ENCODE results near the gene ABLIM1.

DNA sequence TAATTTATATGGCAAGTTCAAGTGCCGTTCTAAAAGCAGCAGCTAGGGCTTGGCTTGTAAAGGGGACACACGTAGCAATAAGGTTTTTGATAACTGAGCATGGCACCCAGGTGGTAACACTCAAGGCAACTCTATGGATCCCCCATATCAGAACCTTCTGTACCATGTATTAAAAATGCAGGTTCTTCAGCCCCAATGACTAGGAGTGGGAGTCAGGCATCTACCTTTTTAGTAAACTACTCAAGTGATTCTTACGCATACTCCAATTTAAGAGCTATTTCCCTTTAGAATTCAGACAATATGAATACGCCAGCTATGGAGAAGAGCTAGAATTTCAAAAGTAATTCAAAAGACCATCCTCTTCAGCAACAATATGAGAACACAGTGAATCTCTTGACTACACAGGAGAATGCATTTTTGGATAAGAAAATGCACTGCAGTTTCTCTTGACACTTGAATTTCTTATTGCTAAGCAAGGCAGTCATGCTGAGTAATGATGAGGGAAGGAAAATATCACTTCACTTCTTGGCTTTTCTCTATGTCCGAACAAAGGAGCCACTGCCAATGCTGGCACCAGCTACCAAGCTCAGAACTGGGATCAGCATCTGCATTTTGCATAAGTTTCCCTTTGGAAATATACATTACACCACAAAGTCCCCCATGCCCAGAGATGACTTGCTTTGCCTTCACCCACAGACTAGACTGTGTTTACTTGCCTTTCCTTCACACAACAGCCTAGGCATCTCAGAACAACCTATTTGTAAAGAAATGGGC is 53.5 kb downstream of the ABLIM1 start:
- no peak for TF ChIP-seq EZH2 (IDR thresholded peaks at IDR 0.05; ENCODE audit: borderline replicate concordance, low read length)
- TF ChIP-seq, protein P1, sequence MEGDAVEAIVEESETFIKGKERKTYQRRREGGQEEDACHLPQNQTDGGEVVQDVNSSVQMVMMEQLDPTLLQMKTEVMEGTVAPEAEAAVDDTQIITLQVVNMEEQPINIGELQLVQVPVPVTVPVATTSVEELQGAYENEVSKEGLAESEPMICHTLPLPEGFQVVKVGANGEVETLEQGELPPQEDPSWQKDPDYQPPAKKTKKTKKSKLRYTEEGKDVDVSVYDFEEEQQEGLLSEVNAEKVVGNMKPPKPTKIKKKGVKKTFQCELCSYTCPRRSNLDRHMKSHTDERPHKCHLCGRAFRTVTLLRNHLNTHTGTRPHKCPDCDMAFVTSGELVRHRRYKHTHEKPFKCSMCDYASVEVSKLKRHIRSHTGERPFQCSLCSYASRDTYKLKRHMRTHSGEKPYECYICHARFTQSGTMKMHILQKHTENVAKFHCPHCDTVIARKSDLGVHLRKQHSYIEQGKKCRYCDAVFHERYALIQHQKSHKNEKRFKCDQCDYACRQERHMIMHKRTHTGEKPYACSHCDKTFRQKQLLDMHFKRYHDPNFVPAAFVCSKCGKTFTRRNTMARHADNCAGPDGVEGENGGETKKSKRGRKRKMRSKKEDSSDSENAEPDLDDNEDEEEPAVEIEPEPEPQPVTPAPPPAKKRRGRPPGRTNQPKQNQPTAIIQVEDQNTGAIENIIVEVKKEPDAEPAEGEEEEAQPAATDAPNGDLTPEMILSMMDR (conservative IDR thresholded peaks at IDR 0.05 in 1 of 2, IDR thresholded peaks at IDR 0.05 in 1 of 2; ENCODE audit: extremely low read depth in 1 of 2, insufficient read depth in 1 of 2, low read depth in 1 of 2, low read length in 2 of 2), result no peak
